ENCODE measurements around the gene GAS6. TPM values are rescaled to one million over a fixed set of nuclear protein-coding genes. Genes with fewer than 3 reads are reported as not detected.
"Not testable (repeated sequence)": the region's sequence is repeated elsewhere in the genome, so short reads cannot be mapped to it uniquely, and the experiment has no call there.

GAS6 gene
- polyA plus RNA-seq, 3 donors = 18.9 to 30.6 (median 29.2) TPM

GRCh38 chr13:113833111-113833830, 30.6 kb downstream of the GAS6 start:
- no peak for DNase-seq (ENCODE audit: extremely low read depth in 1 of 11, low read depth in 9 of 11, low spot score in 4 of 11)

- no peak for DNase-seq (ENCODE audit: extremely low read depth in 1 of 11, low read depth in 9 of 11, low spot score in 4 of 11)
Observed at GRCh38 chr13:113832631-113833030, 31.2 kb downstream of the GAS6 start.

- DNase-seq (ENCODE audit: extremely low read depth in 1 of 11, low read depth in 9 of 11, low spot score in 4 of 11) = no peak
Observed at GRCh38 chr13:113832205-113832604, 31.7 kb downstream of the GAS6 start.

GRCh38 chr13:113831061-113831460, 32.8 kb downstream of the GAS6 start:
- no peak for DNase-seq (ENCODE audit: extremely low read depth in 1 of 11, low read depth in 9 of 11, low spot score in 4 of 11)

GRCh38 chr13:113830426-113830950, 33.4 kb downstream of the GAS6 start:
- DNase-seq (ENCODE audit: extremely low read depth in 1 of 11, low read depth in 9 of 11, low spot score in 4 of 11) = not testable (repeated sequence)

- DNase-seq (ENCODE audit: extremely low read depth in 1 of 11, low read depth in 9 of 11, low spot score in 4 of 11) = no peak
Observed at GRCh38 chr13:113828282-113828825, 35.5 kb downstream of the GAS6 start.

GRCh38 chr13:113827021-113827420, 36.9 kb downstream of the GAS6 start:
- no peak for DNase-seq (ENCODE audit: extremely low read depth in 1 of 11, low read depth in 9 of 11, low spot score in 4 of 11)

GRCh38 chr13:113826446-113826845, 37.4 kb downstream of the GAS6 start:
- DNase-seq (ENCODE audit: extremely low read depth in 1 of 11, low read depth in 9 of 11, low spot score in 4 of 11) = not testable (repeated sequence)

- DNase-seq (ENCODE audit: extremely low read depth in 1 of 11, low read depth in 9 of 11, low spot score in 4 of 11) = no peak
Observed at GRCh38 chr13:113825841-113826240, 38.0 kb downstream of the GAS6 start.

GRCh38 chr13:113823771-113824170, 40.1 kb downstream of the GAS6 start:
- no peak for DNase-seq (ENCODE audit: extremely low read depth in 1 of 11, low read depth in 9 of 11, low spot score in 4 of 11)

- no peak for DNase-seq (ENCODE audit: extremely low read depth in 1 of 11, low read depth in 9 of 11, low spot score in 4 of 11)
Observed at GRCh38 chr13:113822956-113823744, 40.7 kb downstream of the GAS6 start.

GRCh38 chr13:113822266-113822665, 41.6 kb downstream of the GAS6 start:
- no peak for DNase-seq (ENCODE audit: extremely low read depth in 1 of 11, low read depth in 9 of 11, low spot score in 4 of 11)

- no peak for DNase-seq (ENCODE audit: extremely low read depth in 1 of 11, low read depth in 9 of 11, low spot score in 4 of 11)
Observed at GRCh38 chr13:113821847-113822246, 42.0 kb downstream of the GAS6 start.

- DNase-seq (ENCODE audit: extremely low read depth in 1 of 11, low read depth in 9 of 11, low spot score in 4 of 11) = no peak
Observed at GRCh38 chr13:113820813-113821651, 42.8 kb downstream of the GAS6 start.

GRCh38 chr13:113819731-113820715, 43.9 kb downstream of the GAS6 start:
- no peak for DNase-seq (ENCODE audit: extremely low read depth in 1 of 11, low read depth in 9 of 11, low spot score in 4 of 11)

- DNase-seq (ENCODE audit: extremely low read depth in 1 of 11, low read depth in 9 of 11, low spot score in 4 of 11) = no peak
Observed at GRCh38 chr13:113819341-113819730, 44.5 kb downstream of the GAS6 start.

- DNase-seq (ENCODE audit: extremely low read depth in 1 of 11, low read depth in 9 of 11, low spot score in 4 of 11) = no peak
Observed at GRCh38 chr13:113818700-113819295, 45.1 kb downstream of the GAS6 start.
